Right ventricle myocardium inferior (tissue), 1 donor: ENCODE measurements around the gene WDR93. TPM values are rescaled to one million over a fixed set of nuclear protein-coding genes. Genes with fewer than 3 reads are reported as not detected.
A peak's percentile ranks its signal among the peaks of the same experiment; 100 is the strongest.
"Not testable (repeated sequence)": the region's sequence is repeated elsewhere in the genome, so short reads cannot be mapped to it uniquely, and the experiment has no call there.

ENCODE experiments used
- ATAC-seq: fragments of 200-7000 bp; cut with Tn5 transposase; one replicate; pipeline ENCODE4 v1.9.1; 2020; ENCODE audit warnings: mild to moderate bottlenecking, moderate library complexity
- DNase-seq: peaks from one replicate; pipeline ENCODE4 v3.0.0; 2021; ENCODE audit errors: missing footprints
- intact Hi-C: fragments of 100-400 bp; cut with DNase I; formaldehyde crosslinking; loops from one replicate; pipeline ENCODE4 v1.11.0; 2022
- total RNA-seq: library from RNA; stranded (reverse); fragmentation: NEBNext Ultra II Directional; extraction: Animal tissue kit (Norgen Biotek cat#: 25700); gene quantifications from one replicate; pipeline ENCODE4 v1.2.1, GENCODE V29; 2021
- donor health status: DM: no; HTN: yes; CAD: no; lungs with severe emphysema.

Gene WDR93
- total RNA-seq, 1 donor from 2014 or later, result not detected

GRCh38 chr15:89674526-89674925 is 16.1 kb upstream of the WDR93 start:
- DNase-seq (no peak), ATAC-seq (no peak)
- intact Hi-C loops, result no loop called here

- ATAC-seq (no peak), DNase-seq (no peak)
- intact Hi-C loops, result no loop called here
Measured at GRCh38 chr15:89675606-89676005, 15.0 kb upstream of the WDR93 start.

- no peak for ATAC-seq
- intact Hi-C loops, result no loop called here
- DNase-seq, result no peak
Measured at GRCh38 chr15:89677381-89677780, 13.2 kb upstream of the WDR93 start.

- intact Hi-C loops, result no loop called here
- DNase-seq (no peak), ATAC-seq (no peak)
Measured at GRCh38 chr15:89679212-89679611, 11.4 kb upstream of the WDR93 start, which contains the start of gene PLIN1. PLIN1 (minus strand) TSS chr15:89679367; CDS start chr15:89677489, 1,878 bp downstream.

DNA sequence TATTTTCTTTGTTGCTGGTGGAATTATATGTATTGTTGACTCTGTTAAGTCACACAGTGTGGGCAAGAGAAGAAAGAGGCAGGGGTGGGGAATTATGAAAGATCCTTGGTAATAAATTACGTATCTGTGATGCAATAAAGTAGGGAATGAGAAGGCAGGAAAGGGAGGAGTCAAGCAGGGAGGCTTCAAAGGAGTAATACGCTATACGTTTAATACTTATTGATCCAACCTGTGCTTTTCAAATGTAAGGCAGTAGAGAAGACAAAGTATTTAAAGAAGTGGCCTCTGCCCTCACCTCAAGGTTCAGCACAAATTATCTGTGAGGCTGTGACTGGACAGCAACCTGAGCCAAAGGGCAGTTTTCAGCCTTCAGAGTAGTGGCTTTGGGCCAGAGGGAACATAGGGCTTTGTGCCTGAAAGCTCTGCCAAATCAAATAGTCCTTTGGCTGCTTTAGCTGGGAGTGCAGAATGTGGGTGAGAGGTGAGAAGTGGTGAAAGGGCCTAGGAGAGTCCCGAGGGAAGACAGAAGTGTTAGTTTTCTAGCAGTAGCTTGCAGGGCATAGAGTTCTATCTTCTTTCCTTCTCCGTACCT is 10.2 kb upstream of the WDR93 start:
- DNase-seq, result no peak
- intact Hi-C loops, result no loop called here
- ATAC-seq, result peak; percentile 94

DNA sequence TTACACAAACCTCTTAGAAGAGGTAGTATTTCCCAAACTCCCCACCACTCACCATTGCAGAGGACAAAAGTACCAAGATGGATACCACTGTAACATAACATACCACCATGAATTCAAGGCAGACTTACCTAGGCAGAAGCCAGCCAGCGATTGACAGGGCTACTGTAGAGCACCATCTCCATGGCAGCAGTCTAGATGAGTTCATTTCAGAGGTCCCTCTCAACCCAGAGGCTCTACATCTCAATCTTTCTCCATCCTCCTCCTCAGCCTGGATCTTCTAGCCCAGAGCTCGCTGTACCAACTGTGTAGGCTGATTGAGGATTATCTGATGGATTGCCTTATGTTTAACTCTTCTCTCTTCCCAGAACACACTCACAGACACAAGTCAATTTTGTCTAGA is 9.5 kb upstream of the WDR93 start:
- ATAC-seq (no peak), DNase-seq (no peak)
- intact Hi-C loops, result no loop called here

DNA sequence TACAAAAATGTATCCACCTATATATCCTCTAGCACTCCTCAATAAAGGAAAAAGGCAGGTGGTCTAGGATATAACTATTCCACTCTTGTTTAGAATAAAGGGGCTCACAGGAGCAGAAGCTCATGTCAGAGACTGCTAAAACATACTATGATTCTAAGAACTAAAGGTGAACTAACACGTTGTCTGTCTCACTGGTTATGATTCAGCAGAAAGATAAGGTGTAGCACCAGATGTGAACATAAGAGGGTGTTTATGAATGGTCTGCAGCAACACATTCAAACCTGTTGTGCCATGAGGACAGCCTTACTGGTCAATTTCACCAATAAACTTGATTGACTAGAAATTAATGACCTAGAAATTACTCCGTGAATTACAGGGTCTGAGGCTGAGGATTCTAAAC is 4.6 kb upstream of the WDR93 start:
- intact Hi-C loops, result no loop called here
- DNase-seq, result no peak
- ATAC-seq, result no peak

DNA sequence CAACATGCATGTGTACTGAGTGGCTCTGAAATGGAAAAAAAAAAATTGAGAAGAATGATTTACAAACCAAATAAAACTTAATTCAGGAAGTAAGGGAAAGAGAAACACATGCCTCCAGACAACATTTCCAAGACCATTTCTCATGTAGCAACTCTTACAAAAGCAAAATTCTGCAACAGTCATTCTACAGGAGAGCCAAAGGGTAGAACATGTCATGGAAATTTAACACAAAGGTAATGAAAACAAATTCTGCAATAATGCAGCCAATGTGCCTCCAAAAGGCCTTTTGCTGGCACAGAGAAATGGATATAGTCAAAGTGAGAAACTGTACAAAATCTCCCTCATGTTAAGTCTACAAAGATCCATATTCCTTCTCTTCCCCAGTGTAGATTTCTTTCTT is 4.1 kb upstream of the WDR93 start:
- ATAC-seq, result no peak
- intact Hi-C loops, result no loop called here
- DNase-seq, result no peak

DNA sequence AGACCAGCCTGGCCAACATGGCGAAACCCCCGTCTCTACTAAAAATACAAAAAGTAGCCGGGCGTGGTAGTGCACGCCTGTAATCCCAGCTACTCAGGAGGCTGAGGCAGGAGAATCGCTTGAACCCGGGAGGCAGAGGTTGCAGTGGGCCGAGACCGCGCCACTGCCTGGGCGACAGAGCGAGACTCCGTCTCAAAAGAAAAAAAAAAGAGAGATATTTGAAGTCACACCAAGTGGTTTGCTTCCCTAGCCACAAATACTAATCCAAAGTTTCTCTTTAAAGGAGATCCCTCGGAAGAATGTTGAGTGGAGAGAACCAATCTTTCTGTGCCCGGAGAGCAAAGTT is 708 bp upstream of the WDR93 start:
- intact Hi-C loops, result loop anchor here (5.0 kb wide), 1 partner anchor 43 kb away; no protein-coding TSS in a partner anchor
- not testable (repeated sequence) for ATAC-seq, DNase-seq

GRCh38 chr15:89693091-89693490 is 2.5 kb downstream of the WDR93 start:
- ATAC-seq, result no peak
- no peak for DNase-seq
- intact Hi-C loops, result loop anchor here (5.0 kb wide), 1 partner anchor 46 kb away; no protein-coding TSS in a partner anchor

DNA sequence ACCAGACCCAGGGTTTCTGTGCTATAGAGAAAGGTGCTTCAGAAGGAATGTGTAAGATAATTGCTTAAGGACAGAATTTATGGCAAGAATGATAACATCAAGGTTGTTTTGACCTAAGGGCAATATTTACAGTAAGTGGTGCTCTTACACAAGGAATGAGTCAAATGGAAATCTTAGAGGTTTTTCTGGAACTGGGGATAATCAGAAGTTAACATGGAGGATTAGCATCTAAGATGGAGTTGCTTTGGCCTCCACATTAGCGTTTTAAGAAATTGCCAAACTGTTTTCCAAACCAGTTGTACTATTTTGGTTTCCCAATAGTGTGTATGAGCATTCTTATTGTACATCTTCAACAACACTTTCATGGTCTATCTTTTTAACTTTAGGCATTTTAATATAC is 3.1 kb downstream of the WDR93 start:
- no peak for ATAC-seq
- intact Hi-C loops, result loop anchor here (5.0 kb wide), 1 partner anchor 46 kb away; no protein-coding TSS in a partner anchor
- DNase-seq, result no peak

GRCh38 chr15:89695198-89695597 is 4.6 kb downstream of the WDR93 start:
- ATAC-seq (no peak), DNase-seq (no peak)
- intact Hi-C loops, result no loop called here

DNA sequence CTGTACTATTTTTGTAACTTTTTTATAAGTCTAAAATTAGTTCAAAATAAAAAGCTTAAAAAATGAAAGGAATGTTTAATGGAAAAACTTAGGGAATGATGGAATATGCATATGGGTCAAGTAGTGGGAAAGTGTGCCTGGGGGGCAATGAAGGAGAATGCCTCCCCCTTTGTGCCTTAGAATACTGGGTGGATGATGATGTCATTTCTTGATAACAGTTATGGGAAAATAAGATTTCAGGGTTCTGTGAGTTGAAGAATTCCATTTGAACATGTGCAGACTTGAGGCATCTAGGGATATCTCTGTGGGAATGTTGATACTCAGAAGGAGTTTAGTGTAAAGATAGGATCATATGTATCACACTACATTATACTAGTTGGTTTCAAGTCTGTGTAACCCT is 13.8 kb downstream of the WDR93 start:
- DNase-seq (no peak), ATAC-seq (no peak)
- intact Hi-C loops, result no loop called here

DNA sequence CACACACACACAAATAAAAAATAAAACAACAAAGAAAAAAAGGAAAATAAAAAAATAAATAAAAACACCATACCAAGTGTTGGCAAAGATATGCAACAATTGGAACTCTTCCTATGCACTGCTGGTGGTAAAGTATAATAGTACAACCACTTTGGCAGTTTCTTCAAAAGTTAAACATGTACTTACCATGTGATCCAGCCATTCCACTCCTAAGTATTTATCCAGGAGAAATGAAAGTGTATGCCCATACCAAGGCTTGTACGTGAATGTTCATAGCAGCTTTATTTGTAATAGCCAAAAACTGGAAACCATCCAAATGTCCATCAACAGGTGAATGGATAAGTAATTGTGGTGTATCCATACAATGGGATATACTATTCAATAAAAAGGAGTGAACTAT is 17.0 kb downstream of the WDR93 start:
- ATAC-seq (no peak), DNase-seq (no peak)
- intact Hi-C loops, result no loop called here

GRCh38 chr15:89714775-89715174 is 24.2 kb downstream of the WDR93 start:
- no peak for ATAC-seq
- DNase-seq, result no peak
- intact Hi-C loops, result no loop called here

- no peak for ATAC-seq
- intact Hi-C loops, result no loop called here
- DNase-seq, result no peak
Measured at GRCh38 chr15:89723031-89723430, 32.4 kb downstream of the WDR93 start.

GRCh38 chr15:89724621-89725020 is 34.0 kb downstream of the WDR93 start:
- no peak for ATAC-seq

GRCh38 chr15:89725064-89725463 is 34.5 kb downstream of the WDR93 start:
- ATAC-seq (no peak), DNase-seq (no peak)
- intact Hi-C loops, result no loop called here

More at GRCh38 chr15:89724621-89725020, 34.0 kb downstream of the WDR93 start:
- intact Hi-C loops, result no loop called here
- DNase-seq, result no peak

- peak; percentile 60 for ATAC-seq
- intact Hi-C loops, result no loop called here
- no peak for DNase-seq
Measured at GRCh38 chr15:89728254-89728653, 37.6 kb downstream of the WDR93 start.

DNA sequence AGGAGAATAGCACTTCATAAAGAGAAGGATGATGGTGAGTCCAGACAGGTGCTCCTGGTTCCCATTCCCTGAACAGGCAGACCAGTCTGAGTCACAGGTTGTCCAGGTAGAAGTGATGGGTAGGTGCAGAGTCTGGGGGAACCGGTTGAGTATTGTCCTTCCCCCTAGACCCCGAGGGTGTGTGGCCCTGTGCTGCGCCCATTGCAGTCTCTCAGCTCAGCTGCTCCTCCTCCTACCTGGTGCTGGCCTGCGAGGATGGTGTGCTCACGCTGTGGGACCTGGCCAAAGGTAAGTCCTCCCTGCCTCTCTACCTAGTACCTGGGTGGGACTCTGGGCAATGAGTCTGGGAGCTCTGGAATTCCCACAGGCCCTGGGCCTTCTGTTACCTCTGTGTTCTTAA is 40.7 kb downstream of the WDR93 start:
- DNase-seq, result no peak
- ATAC-seq, result no peak
- intact Hi-C loops, result no loop called here

GRCh38 chr15:89732451-89733172 is 42.0 kb downstream of the WDR93 start:
- intact Hi-C loops, result no loop called here
- no peak for ATAC-seq
- no peak for DNase-seq
